ENCODE results near the gene LY86. TPM values are rescaled to one million over a fixed set of nuclear protein-coding genes. Genes with fewer than 3 reads are reported as not detected.

LY86 gene
- total RNA-seq, 6 donors from 2014 or later, result 2.1 to 21.9 (median 9.5) TPM

GRCh38 chr6:6619021-6619794 is 30.7 kb downstream of the LY86 start:
- no peak for TF ChIP-seq POLR2A (IDR thresholded peaks at IDR 0.05)
- TF ChIP-seq POLR2AphosphoS5 (IDR thresholded peaks at IDR 0.05), result no peak
- no peak for TF ChIP-seq CTCF (IDR thresholded peaks at IDR 0.05)
- no peak for TF ChIP-seq EP300 (IDR thresholded peaks at IDR 0.05)
- no peak overlapping the region for H3K27ac ChIP-seq
- H3K4me1 ChIP-seq, result peaks cover 0 to 6% (median 2%) of the 10 kb centered on the region in 4 donors
- H3K9me3 ChIP-seq, result no peaks in the 10 kb centered on the region
- H3K4me3 ChIP-seq, result no peak overlapping the region
- no peak for ATAC-seq (ENCODE audit: low FRiP score in 2 of 2)
- no peak for DNase-seq
- WGBS, 2 donors, result 85 to 91% methylated on average over 8 of the region's 8 CpGs
- no peaks in the 10 kb centered on the region for H3K27me3 ChIP-seq
- H3K36me3 ChIP-seq, result no peaks in the 10 kb centered on the region

- no peak overlapping the region for H3K4me3 ChIP-seq
- H3K27me3 ChIP-seq, result no peaks in the 10 kb centered on the region
- WGBS, 2 donors, result 67 to 74% methylated on average over 9 of the region's 9 CpGs
- H3K4me1 ChIP-seq, result peaks cover 0 to 8% (median 2%) of the 10 kb centered on the region in 4 donors
- no peaks in the 10 kb centered on the region for H3K36me3 ChIP-seq
- no peaks in the 10 kb centered on the region for H3K9me3 ChIP-seq
- ATAC-seq (ENCODE audit: low FRiP score in 2 of 2) (no peak), DNase-seq (no peak)
- H3K27ac ChIP-seq, result peak overlapping the region in 2 of 4 donors; percentile 13 to 18
- TF ChIP-seq POLR2AphosphoS5 (IDR thresholded peaks at IDR 0.05) (no peak), EP300 (IDR thresholded peaks at IDR 0.05) (no peak)
Measured at GRCh38 chr6:6620766-6621425, 32.4 kb downstream of the LY86 start.

- H3K36me3 ChIP-seq, result no peaks in the 10 kb centered on the region
- H3K4me3 ChIP-seq, result no peak overlapping the region
- ATAC-seq (ENCODE audit: low FRiP score in 2 of 2) (no peak), DNase-seq (no peak)
- no peaks in the 10 kb centered on the region for H3K9me3 ChIP-seq
- H3K27ac ChIP-seq, result no peak overlapping the region
- H3K4me1 ChIP-seq, result peaks cover 0 to 12% (median 2%) of the 10 kb centered on the region in 4 donors
- TF ChIP-seq EP300 (IDR thresholded peaks at IDR 0.05) (no peak), CTCF (IDR thresholded peaks at IDR 0.05) (no peak), POLR2A (IDR thresholded peaks at IDR 0.05) (no peak), POLR2AphosphoS5 (IDR thresholded peaks at IDR 0.05) (no peak)
- 95% methylated on average over 1 of the region's 1 CpG for WGBS, 2 donors
- H3K27me3 ChIP-seq, result no peaks in the 10 kb centered on the region
Measured at GRCh38 chr6:6622501-6622900, 34.0 kb downstream of the LY86 start.

GRCh38 chr6:6623553-6623952 is 35.0 kb downstream of the LY86 start:
- no peak for TF ChIP-seq POLR2AphosphoS5 (IDR thresholded peaks at IDR 0.05)
- peaks cover 0 to 12% (median 2%) of the 10 kb centered on the region in 4 donors for H3K4me1 ChIP-seq
- H3K9me3 ChIP-seq, result no peaks in the 10 kb centered on the region
- ATAC-seq (ENCODE audit: low FRiP score in 2 of 2), result no peak
- DNase-seq, result no peak
- peak overlapping the region in 2 of 4 donors; percentile 6 to 45 for H3K27ac ChIP-seq
- H3K27me3 ChIP-seq, result no peaks in the 10 kb centered on the region
- WGBS, 2 donors, result 60 to 61% methylated on average over 1 of the region's 1 CpG
- H3K36me3 ChIP-seq, result no peaks in the 10 kb centered on the region
- H3K4me3 ChIP-seq, result no peak overlapping the region

GRCh38 chr6:6624269-6624990 is 35.9 kb downstream of the LY86 start:
- Histone ChIP-seq H3K4me1 (peaks cover 0 to 12% (median 2%) of the 10 kb centered on the region in 4 donors), H3K36me3 (no peaks in the 10 kb centered on the region), H3K27ac (peak overlapping the region in 1 of 4 donors; percentile 45), H3K4me3 (no peak overlapping the region), H3K27me3 (no peaks in the 10 kb centered on the region), H3K9me3 (no peaks in the 10 kb centered on the region)
- TF ChIP-seq EP300 (IDR thresholded peaks at IDR 0.05) (no peak), POLR2AphosphoS5 (IDR thresholded peaks at IDR 0.05) (no peak), POLR2A (IDR thresholded peaks at IDR 0.05) (no peak), CTCF (IDR thresholded peaks at IDR 0.05) (no peak)
- 78 to 86% methylated on average over 6 of the region's 6 CpGs for WGBS, 2 donors
- ATAC-seq (ENCODE audit: low FRiP score in 2 of 2) (no peak), DNase-seq (no peak)

Measured in upper lobe of left lung (tissue), 6 donors.